ENCODE data around the gene CPHXL. TPM values are rescaled to one million over a fixed set of nuclear protein-coding genes. Genes with fewer than 3 reads are reported as not detected.

The CPHXL gene
- total RNA-seq, 1 experiment from 2014 or later: not detected

DNA sequence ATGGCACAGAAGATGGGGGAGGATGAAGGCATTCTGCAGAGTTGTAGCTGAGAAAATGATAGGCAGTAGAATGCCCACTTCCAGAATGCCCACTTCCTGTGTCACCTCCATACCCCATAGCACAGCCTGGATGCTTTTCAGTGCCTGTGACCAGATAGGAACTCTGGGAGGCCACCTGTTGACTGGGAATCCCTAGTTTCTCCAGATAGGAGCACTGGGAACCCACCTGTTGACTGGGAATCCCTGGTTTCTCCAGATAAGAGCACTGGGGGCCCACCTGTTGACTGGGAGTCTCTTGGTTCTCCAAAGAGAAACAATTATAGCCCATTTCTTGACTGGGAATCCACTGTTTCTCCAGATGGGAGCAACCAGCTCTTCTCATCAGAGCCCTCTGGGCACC lies 11.6 kb downstream of the CPHXL start:
- Histone ChIP-seq H3T11ph (ENCODE audit: low read length) (no peak overlapping the region), H3K23ac (ENCODE audit: insufficient read length, low read depth, low read length) (no peak overlapping the region), H2AK5ac (ENCODE audit: insufficient read length, low read length) (no peak overlapping the region), H4K8ac (replicated peaks; ENCODE audit: insufficient read length, low read depth, low read length) (no peak overlapping the region), H3K9ac (ENCODE audit: extremely low read depth, insufficient read length, low read length) (no peak overlapping the region), H2BK5ac (ENCODE audit: insufficient read length, low read length) (no peak overlapping the region), H3K23me2 (ENCODE audit: insufficient read length, low read depth, low read length, poor library complexity, severe bottlenecking) (no peaks in the 10 kb centered on the region), H2BK12ac (ENCODE audit: insufficient read length, low read depth, low read length) (no peak overlapping the region), H3K4ac (ENCODE audit: low read depth, low read length) (no peak overlapping the region), H3K79me1 (ENCODE audit: insufficient read depth, low read depth, low read length, poor library complexity, severe bottlenecking) (no peaks in the 10 kb centered on the region), H4K20me1 (ENCODE audit: control insufficient read depth, insufficient read depth, insufficient read length) (no peaks in the 10 kb centered on the region), H3K27me3 (ENCODE audit: insufficient read depth, low read length) (no peaks in the 10 kb centered on the region), H3K79me2 (ENCODE audit: insufficient read depth, low read length) (no peaks in the 10 kb centered on the region), H4K91ac (ENCODE audit: insufficient read length, low read depth, low read length) (no peak overlapping the region), H3K18ac (ENCODE audit: insufficient read length, low read depth, low read length) (no peak overlapping the region), H3K14ac (ENCODE audit: insufficient read depth, low read length) (no peak overlapping the region), H3K9me3 (ENCODE audit: control insufficient read depth, low read depth, low read length) (peaks cover 30% of the 10 kb centered on the region), H2BK15ac (ENCODE audit: low read depth, low read length) (no peak overlapping the region), H3K4me2 (ENCODE audit: insufficient read depth, insufficient read length, low read length) (no peak overlapping the region), H2BK120ac (ENCODE audit: low read depth, low read length, poor library complexity, severe bottlenecking) (no peak overlapping the region), H3K4me1 (ENCODE audit: insufficient read depth, low read length) (no peaks in the 10 kb centered on the region), H2BK20ac (ENCODE audit: low read depth, low read length, poor library complexity, severe bottlenecking) (no peak overlapping the region), H3K56ac (ENCODE audit: insufficient read length, low read depth, low read length) (no peak overlapping the region), H2AFZ (ENCODE audit: low read length) (no peak overlapping the region), H4K5ac (ENCODE audit: insufficient read length, low read depth, low read length) (no peak overlapping the region), H3K27ac (ENCODE audit: insufficient read length, low read depth, low read length) (no peak overlapping the region)
- peaks cover 7% of the 10 kb centered on the region for H3K27me3 Mint-ChIP-seq (ENCODE audit: low read depth)
- H3K27ac Mint-ChIP-seq: no peak overlapping the region
- no peak for DNase-seq
- no peaks in the 10 kb centered on the region for H3K4me1 Mint-ChIP-seq
- peaks cover 64 to 65% of the 10 kb centered on the region in 2 experiments for H3K9me3 Mint-ChIP-seq
- TF ChIP-seq, protein P1, sequence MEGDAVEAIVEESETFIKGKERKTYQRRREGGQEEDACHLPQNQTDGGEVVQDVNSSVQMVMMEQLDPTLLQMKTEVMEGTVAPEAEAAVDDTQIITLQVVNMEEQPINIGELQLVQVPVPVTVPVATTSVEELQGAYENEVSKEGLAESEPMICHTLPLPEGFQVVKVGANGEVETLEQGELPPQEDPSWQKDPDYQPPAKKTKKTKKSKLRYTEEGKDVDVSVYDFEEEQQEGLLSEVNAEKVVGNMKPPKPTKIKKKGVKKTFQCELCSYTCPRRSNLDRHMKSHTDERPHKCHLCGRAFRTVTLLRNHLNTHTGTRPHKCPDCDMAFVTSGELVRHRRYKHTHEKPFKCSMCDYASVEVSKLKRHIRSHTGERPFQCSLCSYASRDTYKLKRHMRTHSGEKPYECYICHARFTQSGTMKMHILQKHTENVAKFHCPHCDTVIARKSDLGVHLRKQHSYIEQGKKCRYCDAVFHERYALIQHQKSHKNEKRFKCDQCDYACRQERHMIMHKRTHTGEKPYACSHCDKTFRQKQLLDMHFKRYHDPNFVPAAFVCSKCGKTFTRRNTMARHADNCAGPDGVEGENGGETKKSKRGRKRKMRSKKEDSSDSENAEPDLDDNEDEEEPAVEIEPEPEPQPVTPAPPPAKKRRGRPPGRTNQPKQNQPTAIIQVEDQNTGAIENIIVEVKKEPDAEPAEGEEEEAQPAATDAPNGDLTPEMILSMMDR (conservative IDR thresholded peaks at IDR 0.05): no peak
- H3K36me3 Mint-ChIP-seq (ENCODE audit: insufficient read depth in 1 of 3, low read depth in 3 of 3): peaks cover 6 to 21% (median 15%) of the 10 kb centered on the region in 3 experiments
- H3K4me3 Mint-ChIP-seq: no peak overlapping the region

All from H9 (cell line).